GM12872 (cell line): Measurements from ENCODE around the gene AMOTL1.

Source experiments
- TF ChIP-seq, protein P1 (sequence below): IDR thresholded peaks from 3 replicates; pipeline ENCODE4 v1.5.1; 2011; ENCODE audit warnings: low read depth, mild to moderate bottlenecking, low read length, moderate library complexity; ENCODE audit not compliant: insufficient read depth

Gene AMOTL1

DNA sequence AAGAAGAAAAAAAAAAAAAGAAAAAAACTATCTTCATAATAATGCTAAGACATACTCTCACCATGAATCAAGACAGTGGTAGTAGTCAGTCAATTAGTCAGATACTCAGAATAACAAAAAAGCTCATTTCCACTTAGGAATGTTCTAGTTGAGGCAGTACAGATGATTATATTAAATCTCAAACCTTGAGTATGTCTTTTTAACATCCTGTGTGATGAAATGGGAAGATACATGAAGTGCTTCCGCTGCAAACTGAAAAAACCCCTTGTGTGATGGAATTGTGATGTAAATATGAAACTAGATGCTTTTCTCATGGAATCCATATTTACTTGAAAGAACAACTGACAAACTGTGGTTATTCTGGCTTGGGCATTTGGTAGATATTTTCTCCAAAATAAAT is 13.7 kb downstream of the AMOTL1 start:
- TF ChIP-seq, protein P1, sequence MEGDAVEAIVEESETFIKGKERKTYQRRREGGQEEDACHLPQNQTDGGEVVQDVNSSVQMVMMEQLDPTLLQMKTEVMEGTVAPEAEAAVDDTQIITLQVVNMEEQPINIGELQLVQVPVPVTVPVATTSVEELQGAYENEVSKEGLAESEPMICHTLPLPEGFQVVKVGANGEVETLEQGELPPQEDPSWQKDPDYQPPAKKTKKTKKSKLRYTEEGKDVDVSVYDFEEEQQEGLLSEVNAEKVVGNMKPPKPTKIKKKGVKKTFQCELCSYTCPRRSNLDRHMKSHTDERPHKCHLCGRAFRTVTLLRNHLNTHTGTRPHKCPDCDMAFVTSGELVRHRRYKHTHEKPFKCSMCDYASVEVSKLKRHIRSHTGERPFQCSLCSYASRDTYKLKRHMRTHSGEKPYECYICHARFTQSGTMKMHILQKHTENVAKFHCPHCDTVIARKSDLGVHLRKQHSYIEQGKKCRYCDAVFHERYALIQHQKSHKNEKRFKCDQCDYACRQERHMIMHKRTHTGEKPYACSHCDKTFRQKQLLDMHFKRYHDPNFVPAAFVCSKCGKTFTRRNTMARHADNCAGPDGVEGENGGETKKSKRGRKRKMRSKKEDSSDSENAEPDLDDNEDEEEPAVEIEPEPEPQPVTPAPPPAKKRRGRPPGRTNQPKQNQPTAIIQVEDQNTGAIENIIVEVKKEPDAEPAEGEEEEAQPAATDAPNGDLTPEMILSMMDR = no peak

DNA sequence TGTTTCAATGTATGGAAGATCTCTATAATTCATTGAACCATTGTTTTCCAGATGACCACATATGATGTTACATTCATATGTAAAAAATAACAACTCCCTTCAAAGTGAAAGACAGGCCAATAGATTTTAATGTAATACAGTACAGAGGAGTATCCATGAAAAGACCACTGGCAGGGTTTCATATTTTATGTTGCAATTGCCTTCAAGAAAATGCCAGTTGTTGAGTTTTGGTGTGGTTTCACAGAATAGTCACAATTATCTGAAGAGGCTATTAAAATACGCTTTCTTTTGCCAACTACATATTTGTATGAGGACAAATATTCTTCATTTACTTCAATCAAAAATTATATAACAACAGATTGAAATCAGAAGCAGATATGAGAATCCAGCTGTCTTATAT is 14.3 kb downstream of the AMOTL1 start:
- TF ChIP-seq, protein P1 = no peak

DNA sequence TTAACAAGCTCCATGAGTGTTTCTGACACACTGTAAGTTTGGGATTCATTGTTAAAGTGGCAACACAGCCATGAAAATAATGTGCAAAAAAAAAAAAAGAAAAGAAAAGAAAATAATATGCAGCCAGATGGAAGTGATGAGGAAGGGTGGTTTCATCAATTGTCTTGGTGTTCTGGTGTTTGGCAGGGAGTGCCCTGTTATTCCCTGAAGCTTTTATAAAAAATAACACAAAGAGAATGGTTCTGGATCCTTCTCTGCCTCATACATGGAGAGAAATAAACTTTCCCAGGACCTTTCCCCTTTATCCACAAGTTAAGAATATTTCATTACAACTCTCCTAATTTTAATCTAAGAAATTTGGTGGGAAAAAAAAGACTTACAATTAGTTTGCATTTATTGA is 16.7 kb downstream of the AMOTL1 start:
- TF ChIP-seq, protein P1 = no peak

DNA sequence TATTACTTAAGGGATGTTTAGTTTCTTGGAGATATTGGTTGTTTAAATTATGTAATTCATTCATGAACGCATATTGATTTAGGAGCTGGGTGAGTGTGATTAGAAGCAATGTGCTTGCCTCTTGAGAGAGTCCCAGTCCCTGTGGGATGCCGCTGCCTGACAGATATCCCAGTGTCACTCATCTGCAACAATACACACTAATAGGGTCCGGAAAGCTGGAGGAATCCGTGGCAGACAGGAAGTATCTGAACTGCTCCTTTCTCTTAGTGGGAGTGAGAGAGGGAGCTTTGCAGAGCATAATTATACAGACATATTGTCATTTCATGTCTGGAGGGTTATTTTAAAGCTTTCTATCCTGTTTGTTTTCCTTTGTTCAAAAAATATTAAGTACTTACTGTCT is 17.4 kb downstream of the AMOTL1 start:
- TF ChIP-seq, protein P1 = no peak

DNA sequence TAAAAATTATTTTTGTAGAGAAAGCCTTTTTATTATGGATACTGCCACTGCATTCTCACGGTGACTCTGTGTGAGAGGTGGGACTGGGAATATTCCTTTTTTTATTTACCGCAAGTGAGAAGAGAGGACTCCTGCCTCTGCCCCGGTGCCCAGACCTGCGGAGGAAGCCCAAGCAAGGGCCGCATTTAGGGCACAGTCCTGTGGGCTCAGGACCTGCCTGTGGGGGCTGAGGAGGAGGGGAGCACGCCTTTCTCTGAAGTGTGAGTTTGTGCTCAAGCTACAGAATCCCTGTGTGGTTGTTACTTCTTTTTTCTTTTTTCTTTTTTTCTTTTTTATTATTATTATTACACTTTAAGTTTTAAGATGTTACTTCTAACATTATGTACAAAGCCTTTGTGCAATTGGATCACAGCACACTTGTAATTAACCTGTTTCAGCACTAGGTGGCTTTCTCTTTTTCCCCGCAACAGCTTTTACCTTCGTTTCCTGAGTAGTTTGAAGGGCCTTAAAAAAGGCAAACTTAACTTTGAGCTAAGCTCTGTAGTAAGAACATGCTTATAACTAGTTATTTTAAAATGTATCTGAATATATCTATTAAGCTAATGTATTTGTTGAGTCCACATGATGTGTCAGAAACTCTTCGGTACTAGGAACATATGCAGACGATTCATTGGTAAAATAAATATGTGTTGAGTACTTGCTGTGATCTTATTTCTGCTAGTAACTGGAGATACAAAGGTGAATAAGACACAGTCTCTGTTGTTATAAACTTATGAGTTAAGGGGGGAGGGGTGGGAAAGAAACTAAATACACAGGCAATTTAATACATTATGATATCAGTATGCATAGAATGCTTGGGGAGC is 18.3 kb downstream of the AMOTL1 start:
- TF ChIP-seq, protein P1 = peak; percentile 70

DNA sequence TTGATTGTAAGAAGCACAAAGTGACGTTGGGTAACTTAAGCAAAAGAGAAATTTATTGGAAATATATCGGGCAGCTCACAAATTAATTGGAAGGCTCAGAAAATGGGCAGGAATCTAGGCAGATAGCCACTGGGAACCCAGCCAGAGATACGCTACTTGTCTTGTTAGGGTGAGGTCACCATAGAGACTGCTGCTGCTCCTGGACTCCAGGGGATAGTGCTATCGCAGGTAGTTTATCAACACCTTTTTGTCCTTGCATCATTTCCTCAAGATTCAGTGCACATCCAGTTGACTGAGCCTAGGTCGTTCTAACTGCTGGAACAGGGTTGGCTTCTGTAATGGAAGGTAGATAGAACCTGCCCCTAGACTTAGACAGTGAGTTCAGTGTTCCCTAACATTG is 19.6 kb downstream of the AMOTL1 start:
- TF ChIP-seq, protein P1 = no peak

DNA sequence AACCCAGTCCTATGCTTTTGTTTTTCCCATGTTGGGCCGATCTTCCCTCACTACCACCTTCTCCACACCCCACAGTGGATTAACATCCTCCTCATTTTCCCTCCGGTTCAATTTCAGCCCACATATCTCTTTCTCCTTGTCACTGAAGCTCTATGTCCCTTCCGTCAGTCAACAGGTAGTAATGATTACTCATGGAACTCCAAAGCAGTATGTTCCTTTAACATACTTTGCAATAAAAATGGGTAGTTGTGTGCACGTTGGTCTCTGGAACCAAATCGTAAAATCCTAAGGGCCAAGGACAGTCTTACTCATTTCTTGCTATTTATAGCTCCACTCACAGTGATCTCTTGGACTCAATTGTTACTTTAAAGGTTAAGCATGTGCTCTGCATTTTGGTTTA is 20.2 kb downstream of the AMOTL1 start:
- TF ChIP-seq, protein P1 = no peak
